GM23338 (cell line): ENCODE measurements around the gene NRIP1. TPM values are rescaled to one million over a fixed set of nuclear protein-coding genes. Genes with fewer than 3 reads are reported as not detected.

Experiments
- ATAC-seq: fragments of 200-7000 bp; cut with Tn5 transposase; 3 replicates; pipeline ENCODE4 v1.9.1; 2020
- DNase-seq: peaks from one replicate; pipeline ENCODE4 v3.0.0-alpha.2; 2015; ENCODE audit warnings: low spot score
- H2AFZ ChIP-seq: fragments of 200-600 bp; sonication (generic); 2 replicates; pipeline ENCODE4 v1.8.0; 2016; ENCODE audit warnings: antibody characterized with exemption, mild to moderate bottlenecking, moderate library complexity
- H3F3A ChIP-seq: fragments of 200-600 bp; sonication (generic); replicated peaks from 2 replicates; pipeline ENCODE4 v1.8.0; 2017; ENCODE audit warnings: antibody characterized with exemption, mixed run types, low read depth
- H3K27ac ChIP-seq: fragments of 200-600 bp; sonication (generic); 2 replicates; pipeline ENCODE4 v1.6.1; 2016; ENCODE audit warnings: low read depth
- H3K27me3 ChIP-seq: fragments of 200-600 bp; sonication (generic); 2 replicates; pipeline ENCODE4 v1.8.0; 2016; ENCODE audit warnings: mild to moderate bottlenecking, mixed run types, moderate library complexity; ENCODE audit not compliant: insufficient read depth
- H3K36me3 ChIP-seq: fragments of 200-600 bp; sonication (generic); 2 replicates; pipeline ENCODE4 v1.8.0; 2016; ENCODE audit warnings: mild to moderate bottlenecking; ENCODE audit not compliant: insufficient read depth
- H3K4me1 ChIP-seq: fragments of 200-600 bp; sonication (generic); 2 replicates; pipeline ENCODE4 v1.8.0; 2016; ENCODE audit warnings: mild to moderate bottlenecking, moderate library complexity; ENCODE audit not compliant: insufficient read depth
- H3K4me2 ChIP-seq: fragments of 200-600 bp; sonication (generic); 2 replicates; pipeline ENCODE4 v1.7.1; 2017; ENCODE audit warnings: mixed run types
- H3K4me3 ChIP-seq: fragments of 200-600 bp; sonication (generic); 2 replicates; pipeline ENCODE4 v1.6.1; 2016; ENCODE audit warnings: mixed run types
- H3K79me2 ChIP-seq: fragments of 200-600 bp; sonication (generic); replicated peaks from 2 replicates; pipeline ENCODE4 v1.8.0; 2017; ENCODE audit warnings: mild to moderate bottlenecking; ENCODE audit not compliant: insufficient read depth
- H3K9me2 ChIP-seq: fragments of 200-600 bp; sonication (generic); 2 replicates; pipeline ENCODE4 v1.8.0; 2017; ENCODE audit not compliant: insufficient read depth
- H4K20me1 ChIP-seq: fragments of 200-600 bp; sonication (generic); replicated peaks from 2 replicates; pipeline ENCODE4 v1.8.0; 2017; ENCODE audit warnings: mild to moderate bottlenecking; ENCODE audit not compliant: insufficient read depth
- H3K27ac Mint-ChIP-seq: 2 replicates; pipeline ENCODE4 v1.8.0; 2020; ENCODE audit warnings: inconsistent platforms, mild to moderate bottlenecking, moderate library complexity, mixed read lengths
- H3K27me3 Mint-ChIP-seq: 3 replicates; pipeline ENCODE4 v1.8.0; 2022; ENCODE audit warnings: low read depth, mild to moderate bottlenecking, moderate library complexity, mixed read lengths, inconsistent platforms; ENCODE audit not compliant: insufficient read depth, poor library complexity
- H3K36me3 Mint-ChIP-seq: 3 replicates; pipeline ENCODE4 v1.8.0; 2021; ENCODE audit warnings: low read depth, mild to moderate bottlenecking, inconsistent platforms, moderate library complexity, mixed read lengths
- H3K4me1 Mint-ChIP-seq: 3 replicates; pipeline ENCODE4 v1.8.0; 2020; ENCODE audit warnings: mild to moderate bottlenecking, inconsistent platforms, mixed read lengths
- H3K4me3 Mint-ChIP-seq: 3 replicates; pipeline ENCODE4 v1.8.0; 2021; ENCODE audit warnings: moderate library complexity, mild to moderate bottlenecking, inconsistent platforms, mixed read lengths
- H3K9me3 Mint-ChIP-seq: 3 replicates; pipeline ENCODE4 v1.8.0; 2020; ENCODE audit warnings: moderate library complexity, mild to moderate bottlenecking, inconsistent platforms, mixed read lengths
- EZH2 ChIP-seq: fragments of 200-600 bp; sonication (generic); IDR thresholded peaks from one replicate; pipeline ENCODE4 v1.8.0; 2017; ENCODE audit warnings: antibody characterized with exemption, mild to moderate bottlenecking, low read depth; ENCODE audit not compliant: unreplicated experiment
- EZH2phosphoT487 ChIP-seq: fragments of 200-600 bp; sonication (generic); IDR thresholded peaks from one replicate; pipeline ENCODE4 v1.8.1; 2018; ENCODE audit warnings: antibody characterized with exemption; ENCODE audit not compliant: unreplicated experiment
- REST ChIP-seq: IDR thresholded peaks from one replicate; pipeline ENCODE4 v1.6.1; 2018; ENCODE audit warnings: antibody characterized with exemption; ENCODE audit not compliant: unreplicated experiment
- ZNF114 ChIP-seq: fragments of 250-450 bp; sonication (Bioruptor Pico); IDR thresholded peaks from 2 replicates; pipeline ENCODE4 v1.5.0; 2020; ENCODE audit warnings: mild to moderate bottlenecking, moderate library complexity
- ZNF331 ChIP-seq: fragments of 250-450 bp; sonication (Bioruptor Pico); IDR thresholded peaks from 2 replicates; pipeline ENCODE4 v1.5.0; 2020; ENCODE audit warnings: low read depth, mild to moderate bottlenecking, moderate library complexity
- ZNF462 ChIP-seq: fragments of 250-450 bp; sonication (Bioruptor Pico); IDR thresholded peaks from 2 replicates; pipeline ENCODE4 v1.5.0; 2020; ENCODE audit warnings: mild to moderate bottlenecking, moderate library complexity
- polyA plus RNA-seq: library from polyadenylated mRNA; unstranded; fragments of >200 nt; fragmentation: Nextera tagmentation; extraction: Ambion mirVana; gene quantifications from 2 replicates; pipeline ENCODE4 v1.2.1, GENCODE V29; 2016
- total RNA-seq: library from RNA; depleted of rRNA; stranded (reverse); fragments of >200 nt; shearing (Covaris generic); gene quantifications from 2 replicates; pipeline ENCODE4 v1.2.3, GENCODE V29; 2014
- TF ChIP-seq, protein P1 (sequence below): IDR thresholded peaks from 2 replicates; pipeline ENCODE4 v1.6.1; 2016; ENCODE audit warnings: antibody characterized with exemption

NRIP1 gene
- total and polyA plus RNA-seq, 2 experiments from 2014 or later: 3.0 to 9.0 TPM

DNA sequence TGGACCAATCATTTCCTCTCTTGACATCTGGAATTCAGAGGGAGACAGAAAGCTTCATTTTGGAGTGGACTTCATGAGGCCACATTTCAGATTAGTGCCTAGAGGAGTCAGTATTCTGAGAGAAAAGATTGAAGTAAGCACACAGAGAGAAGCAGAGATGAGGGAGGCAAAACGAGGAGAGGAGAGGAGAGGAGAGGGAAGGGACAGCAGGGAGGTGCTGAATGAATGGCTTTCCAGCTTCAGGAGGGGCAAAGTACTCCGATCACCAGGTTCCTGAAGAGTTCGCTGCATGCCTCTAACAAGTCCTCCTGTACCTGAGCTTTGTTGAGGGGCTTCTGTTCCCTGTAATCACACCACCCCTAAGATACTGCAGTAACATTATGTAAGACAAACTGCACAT, 76.0 kb downstream of the NRIP1 start:
- H3K79me2 ChIP-seq: no peaks in the 10 kb centered on the region
- no peak overlapping the region for H3K27ac Mint-ChIP-seq

GRCh38 chr21:14987370-14988170, 77.2 kb downstream of the NRIP1 start:
- H3K9me2 ChIP-seq: no peaks in the 10 kb centered on the region
- peak; percentile 93 for ATAC-seq
- H2AFZ ChIP-seq: no peak overlapping the region
- H3K79me2 ChIP-seq: no peaks in the 10 kb centered on the region
- Mint-ChIP-seq H3K9me3 (no peaks in the 10 kb centered on the region), H3K4me3 (no peak overlapping the region), H3K4me1 (peaks cover 23% of the 10 kb centered on the region), H3K27me3 (no peaks in the 10 kb centered on the region), H3K27ac (no peak overlapping the region), H3K36me3 (peaks cover 14% of the 10 kb centered on the region; the same call in 2 of the 3 replicates)
- TF ChIP-seq ZNF462 (CRISPR knock-in tag): no peak
- peaks cover 10% of the 10 kb centered on the region; the same call in 1 of the 2 replicates for H3K27me3 ChIP-seq
- no peaks in the 10 kb centered on the region for H3F3A ChIP-seq
- DNase-seq: peak; percentile 42
- no peak overlapping the region for H3K4me3 ChIP-seq
- peak overlapping the region; percentile 4 for H3K4me2 ChIP-seq
- 0 out of 2 replicates have a peak, but pooled peaks cover 2% of the 10 kb centered on the region for H4K20me1 ChIP-seq
- no peak overlapping the region for H3K27ac ChIP-seq
- peaks cover 16% of the 10 kb centered on the region for H3K4me1 ChIP-seq
- H3K36me3 ChIP-seq: no peaks in the 10 kb centered on the region

More for the DNA sequence above, 76.0 kb downstream of the NRIP1 start:
- Histone ChIP-seq H4K20me1 (0 out of 2 replicates have a peak, but pooled peaks cover 2% of the 10 kb centered on the region), H3K4me2 (no peak overlapping the region), H3K4me3 (no peak overlapping the region), H3K4me1 (peaks cover 16% of the 10 kb centered on the region), H3K27me3 (peaks cover 10% of the 10 kb centered on the region; the same call in 1 of the 2 replicates), H3F3A (no peaks in the 10 kb centered on the region), H3K36me3 (no peaks in the 10 kb centered on the region), H3K27ac (no peak overlapping the region), H3K9me2 (no peaks in the 10 kb centered on the region), H2AFZ (no peak overlapping the region)
- Mint-ChIP-seq H3K4me3 (no peak overlapping the region), H3K4me1 (peaks cover 23% of the 10 kb centered on the region), H3K9me3 (no peaks in the 10 kb centered on the region), H3K36me3 (peaks cover 8% of the 10 kb centered on the region; the same call in 2 of the 3 replicates), H3K27me3 (no peaks in the 10 kb centered on the region)
- ATAC-seq: peak; percentile 71
- peak; percentile 34 for DNase-seq
- TF ChIP-seq EZH2phosphoT487 (no peak), ZNF114 (CRISPR knock-in tag) (no peak), EZH2 (no peak), ZNF331 (no peak), REST (peak; percentile 37)
- TF ChIP-seq, protein P1, sequence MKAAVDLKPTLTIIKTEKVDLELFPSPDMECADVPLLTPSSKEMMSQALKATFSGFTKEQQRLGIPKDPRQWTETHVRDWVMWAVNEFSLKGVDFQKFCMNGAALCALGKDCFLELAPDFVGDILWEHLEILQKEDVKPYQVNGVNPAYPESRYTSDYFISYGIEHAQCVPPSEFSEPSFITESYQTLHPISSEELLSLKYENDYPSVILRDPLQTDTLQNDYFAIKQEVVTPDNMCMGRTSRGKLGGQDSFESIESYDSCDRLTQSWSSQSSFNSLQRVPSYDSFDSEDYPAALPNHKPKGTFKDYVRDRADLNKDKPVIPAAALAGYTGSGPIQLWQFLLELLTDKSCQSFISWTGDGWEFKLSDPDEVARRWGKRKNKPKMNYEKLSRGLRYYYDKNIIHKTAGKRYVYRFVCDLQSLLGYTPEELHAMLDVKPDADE: no peak
